GM12873 (cell line): ENCODE measurements around the gene GPR15.

Source experiments
- CTCF ChIP-seq: IDR thresholded peaks from 2 replicates; pipeline ENCODE4 v1.5.1; 2012; ENCODE audit warnings: low read depth, mild to moderate bottlenecking, moderate library complexity, low read length, control low read depth; ENCODE audit not compliant: insufficient read depth; ENCODE audit errors: missing control alignments

Gene GPR15

DNA sequence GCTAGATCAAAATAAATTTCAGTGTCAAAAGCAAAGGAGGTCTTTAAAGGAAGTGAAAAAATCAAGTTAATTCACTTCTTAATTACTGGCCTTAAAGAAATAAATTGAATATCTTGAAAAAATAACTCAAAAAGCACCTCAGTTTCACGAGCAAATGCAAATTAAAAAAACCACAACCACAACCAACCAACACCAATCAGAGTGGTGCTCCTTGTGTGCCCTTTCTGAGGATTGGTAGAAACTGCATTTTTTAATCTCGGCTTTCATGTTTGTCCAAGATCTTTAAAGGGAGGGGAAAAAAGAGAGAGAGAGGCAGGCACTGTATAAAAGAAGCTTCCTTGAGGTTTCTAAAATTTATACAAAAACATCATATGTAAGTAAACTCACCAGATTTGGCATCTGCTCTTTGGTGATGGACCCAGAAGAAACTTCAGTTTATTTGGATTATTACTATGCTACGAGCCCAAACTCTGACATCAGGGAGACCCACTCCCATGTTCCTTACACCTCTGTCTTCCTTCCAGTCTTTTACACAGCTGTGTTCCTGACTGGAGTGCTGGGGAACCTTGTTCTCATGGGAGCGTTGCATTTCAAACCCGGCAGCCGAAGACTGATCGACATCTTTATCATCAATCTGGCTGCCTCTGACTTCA is at the start of gene GPR15:
GPR15 (plus strand) TSS at position 357 of the 653 bp plus-strand sequence; CDS start at position 413, 56 bp downstream.
- TF ChIP-seq CTCF: no peak

DNA sequence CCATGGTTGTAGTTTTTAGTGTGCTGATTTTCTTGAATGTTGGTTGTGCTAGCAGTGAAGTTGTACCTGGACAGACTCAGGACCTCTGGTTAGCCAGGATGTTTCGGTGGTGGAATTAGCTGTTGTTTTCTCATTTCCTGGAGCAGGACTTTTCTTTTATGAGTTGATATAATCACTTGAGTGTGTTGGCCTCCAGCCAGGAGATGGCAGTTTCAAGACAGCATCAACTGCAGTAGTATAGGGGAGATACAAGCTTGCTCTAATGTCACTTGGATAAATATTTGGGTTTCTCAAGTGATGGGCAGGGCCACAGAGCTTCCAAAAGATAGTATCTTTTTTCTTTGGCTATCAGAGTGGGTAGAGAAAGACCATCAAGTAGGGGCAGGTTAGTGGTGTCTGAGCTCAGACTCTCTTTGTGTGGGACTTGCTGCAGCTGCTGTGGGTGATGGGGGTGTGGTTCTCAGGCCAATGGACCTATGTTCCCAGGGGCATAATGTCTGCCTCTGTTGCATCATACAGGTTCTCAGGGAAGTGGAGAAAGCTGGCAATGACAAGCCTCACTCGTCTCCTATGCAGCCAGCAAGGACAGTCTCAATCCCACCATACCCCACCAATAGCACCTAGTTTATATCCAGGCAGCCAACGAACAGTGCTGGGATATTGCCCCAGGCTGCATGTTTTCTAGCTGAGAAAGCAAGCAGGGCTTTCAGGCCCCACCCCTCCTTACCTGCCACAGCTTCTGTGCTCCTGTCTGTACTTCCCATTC is 48.9 kb upstream of the GPR15 start:
- no peak for TF ChIP-seq CTCF

DNA sequence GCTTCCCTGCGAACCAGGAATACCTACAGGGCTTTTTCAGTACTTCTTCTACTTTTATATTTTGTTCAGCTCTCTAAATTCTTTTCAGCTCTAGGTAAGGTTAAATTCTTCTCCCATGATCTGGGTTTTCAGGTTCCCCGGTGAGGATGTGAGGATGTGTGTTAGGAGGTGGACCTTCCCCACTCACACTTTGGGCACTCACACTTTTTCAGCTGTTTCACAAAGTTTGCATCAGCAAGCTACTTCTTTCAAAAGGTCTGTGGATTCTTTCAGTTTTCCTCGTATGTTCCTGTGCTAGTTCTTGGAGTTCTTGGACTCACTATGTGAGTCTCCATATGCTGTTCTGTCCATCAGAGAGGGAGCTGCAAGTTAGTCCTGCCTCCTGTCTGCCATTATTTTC is 48.2 kb upstream of the GPR15 start:
- no peak for TF ChIP-seq CTCF

DNA sequence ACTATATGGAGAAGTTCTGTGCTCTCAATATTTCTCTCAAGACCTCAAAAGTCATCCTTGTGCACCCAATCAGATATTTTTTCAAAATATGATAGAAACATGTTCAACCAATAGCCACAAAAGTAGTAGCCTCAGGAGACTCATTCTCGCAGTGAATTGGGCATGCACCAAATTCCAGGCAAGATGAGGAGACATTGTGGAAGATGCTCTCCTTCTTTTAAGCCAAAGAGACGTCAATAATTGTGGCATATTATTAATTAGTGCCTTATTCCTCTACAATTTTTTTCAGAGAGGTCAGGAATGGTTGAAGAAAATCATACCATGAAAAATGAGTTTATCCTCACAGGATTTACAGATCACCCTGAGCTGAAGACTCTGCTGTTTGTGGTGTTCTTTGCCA is 34.4 kb upstream of the GPR15 start, which contains the start of gene OR5K2:
OR5K2 (plus strand) TSS at position 301 of the 400 bp plus-strand sequence; CDS start at position 301, 0 bp downstream.
- TF ChIP-seq CTCF: no peak

DNA sequence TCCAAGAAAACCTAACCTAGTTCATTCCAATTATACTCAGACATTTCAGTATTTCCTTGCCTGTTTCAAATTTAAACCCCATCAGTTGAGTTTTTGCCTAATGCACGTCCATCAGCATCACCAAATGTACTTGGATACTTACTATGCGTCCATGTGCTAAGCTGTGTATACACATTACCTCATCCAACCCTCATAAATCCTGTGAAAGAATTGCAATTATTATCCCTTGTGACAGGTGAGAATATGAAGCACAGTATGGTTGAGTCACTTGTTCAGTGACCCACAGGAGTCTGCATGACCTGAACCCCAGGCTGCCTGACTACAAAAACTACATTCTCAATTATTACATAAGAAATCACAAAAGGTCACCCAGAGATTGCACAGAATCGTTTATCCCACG is 31.8 kb upstream of the GPR15 start:
- TF ChIP-seq CTCF: no peak

- TF ChIP-seq CTCF: no peak
Observed at GRCh38 chr3:98501270-98501669, 30.5 kb upstream of the GPR15 start.

- TF ChIP-seq CTCF: no peak
Observed at GRCh38 chr3:98501863-98502576, 29.8 kb upstream of the GPR15 start.
